Astrocyte of the spinal cord (primary cell): Measurements from ENCODE around the gene NAPEPLD.
"Not testable (repeated sequence)": the region's sequence is repeated elsewhere in the genome, so short reads cannot be mapped to it uniquely, and the experiment has no call there.

ENCODE experiments used
- DNase-seq: peaks from one replicate; pipeline ENCODE4 v3.0.0; 2011; ENCODE audit warnings: low read depth, low spot score
- H3K4me3 ChIP-seq: 2 replicates; pipeline ENCODE4 v1.5.1; 2011; ENCODE audit warnings: low read depth, mild to moderate bottlenecking, low read length, moderate library complexity
- CTCF ChIP-seq: IDR thresholded peaks from 2 replicates; pipeline ENCODE4 v1.5.1; 2012; ENCODE audit warnings: low read depth, mild to moderate bottlenecking, low read length, inconsistent platforms
- in situ Hi-C: cut with HindIII; loops from 2 replicates; pipeline ENCODE4 v1.10.0; 2017; ENCODE audit warnings: low sequenced_read_pairs

The NAPEPLD gene

DNA sequence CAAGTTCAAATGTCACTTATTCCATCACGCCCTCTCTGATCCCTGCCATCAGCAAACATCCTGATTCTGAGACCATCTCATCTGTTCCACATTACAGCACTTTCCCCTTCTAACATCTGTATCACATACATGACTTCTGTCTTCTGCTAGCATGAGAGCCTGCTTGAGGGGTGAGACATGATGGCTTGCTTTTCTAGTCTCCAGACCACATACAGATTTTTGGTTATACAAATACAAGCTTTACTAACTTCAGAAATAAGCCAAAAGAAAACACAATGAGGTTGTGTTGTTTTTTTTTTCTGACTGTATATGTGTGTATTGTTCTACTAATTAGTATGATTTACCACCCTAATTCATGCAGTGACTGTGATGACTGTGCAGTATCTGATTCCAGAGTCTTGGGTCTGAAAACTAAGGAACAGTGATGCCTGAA, 34.3 kb downstream of the NAPEPLD start:
- no peak for DNase-seq
- no peak for TF ChIP-seq CTCF
- in situ Hi-C loops: no loop called here

GRCh38 chr7:103113164-103113563, 35.7 kb downstream of the NAPEPLD start:
- no peak overlapping the region for H3K4me3 ChIP-seq
- in situ Hi-C loops: no loop called here
- DNase-seq: peak; percentile 96
- TF ChIP-seq CTCF: no peak

More for the DNA sequence above, 34.3 kb downstream of the NAPEPLD start:
- no peak overlapping the region for H3K4me3 ChIP-seq

- H3K4me3 ChIP-seq, in situ Hi-C loops, DNase-seq: not testable (repeated sequence)
Observed at GRCh38 chr7:103106703-103107070, 42.2 kb downstream of the NAPEPLD start.

GRCh38 chr7:103106005-103106702, 42.7 kb downstream of the NAPEPLD start:
- no peak for DNase-seq
- TF ChIP-seq CTCF: no peak

DNA sequence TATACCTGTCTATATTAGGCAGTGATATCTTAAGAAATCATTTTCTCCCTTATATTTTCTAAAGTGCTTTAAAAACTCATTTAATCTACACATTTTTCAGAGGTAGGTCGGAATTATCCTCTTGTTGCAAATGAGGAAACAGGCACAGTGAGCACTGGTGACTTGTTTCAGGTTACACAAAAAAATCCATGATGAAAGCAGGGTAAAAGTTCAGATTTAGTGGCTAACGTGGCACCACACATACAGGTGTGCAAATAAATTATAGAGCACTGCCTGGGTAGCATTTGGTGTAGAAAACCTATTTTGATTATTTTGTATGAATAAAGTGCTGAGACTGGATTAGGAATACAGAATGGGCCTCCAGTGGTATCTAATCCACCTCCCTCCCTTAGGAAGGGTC, 47.4 kb downstream of the NAPEPLD start:
- in situ Hi-C loops: no loop called here
- DNase-seq: no peak
- no peak for TF ChIP-seq CTCF
- no peak overlapping the region for H3K4me3 ChIP-seq

More at GRCh38 chr7:103106005-103106702, 42.7 kb downstream of the NAPEPLD start:
- no peak overlapping the region for H3K4me3 ChIP-seq
- in situ Hi-C loops: no loop called here

- in situ Hi-C loops: no loop called here
- no peak for DNase-seq
- H3K4me3 ChIP-seq: no peak overlapping the region
- no peak for TF ChIP-seq CTCF
Observed at GRCh38 chr7:103100348-103100747, 48.6 kb downstream of the NAPEPLD start.

- DNase-seq: no peak
- no peak for TF ChIP-seq CTCF
- no peak overlapping the region for H3K4me3 ChIP-seq
- in situ Hi-C loops: no loop called here
Observed at GRCh38 chr7:103097041-103097440, 51.9 kb downstream of the NAPEPLD start.

- in situ Hi-C loops, DNase-seq, H3K4me3 ChIP-seq: not testable (repeated sequence)
Observed at GRCh38 chr7:103095558-103095957, 53.3 kb downstream of the NAPEPLD start.
